Mesothelial cell of epicardium (in vitro differentiated cells): ENCODE results near the gene MYL6B. TPM values are rescaled to one million over a fixed set of nuclear protein-coding genes. Genes with fewer than 3 reads are reported as not detected.

Experiments used
- DNase-seq, 2 experiments: peaks; one replicate each; pipeline ENCODE4 v3.0.0; 2021; ENCODE audit warnings: low spot score in 2 of 2; ENCODE audit not compliant: unreplicated experiment in 2 of 2
- H3K27ac Mint-ChIP-seq: 2 replicates; pipeline ENCODE4 v1.8.0; 2021; ENCODE audit warnings: mixed read lengths
- H3K27me3 Mint-ChIP-seq: 2 replicates; pipeline ENCODE4 v1.8.0; 2021; ENCODE audit warnings: low read depth, mixed read lengths
- H3K36me3 Mint-ChIP-seq: 2 replicates; pipeline ENCODE4 v1.8.0; 2021; ENCODE audit warnings: mixed read lengths
- H3K4me1 Mint-ChIP-seq: 2 replicates; pipeline ENCODE4 v1.8.0; 2021; ENCODE audit warnings: mixed read lengths
- H3K4me3 Mint-ChIP-seq: 2 replicates; pipeline ENCODE4 v1.8.0; 2021; ENCODE audit warnings: mild to moderate bottlenecking, moderate library complexity, mixed read lengths
- H3K9me3 Mint-ChIP-seq: 2 replicates; pipeline ENCODE4 v1.8.0; 2021; ENCODE audit warnings: mixed read lengths
- total RNA-seq: library from RNA; stranded (reverse); gene quantifications from 3 replicates; pipeline ENCODE4 v1.2.1, GENCODE V29; 2021
- TF ChIP-seq, protein P1 (sequence below): fragments of 200-600 bp; sonication (generic); IDR thresholded peaks from one replicate; pipeline ENCODE4 v1.5.0; 2021; ENCODE audit warnings: antibody characterized with exemption; ENCODE audit not compliant: unreplicated experiment

MYL6B gene
- total RNA-seq, 1 donor from 2014 or later: 150 TPM

DNA sequence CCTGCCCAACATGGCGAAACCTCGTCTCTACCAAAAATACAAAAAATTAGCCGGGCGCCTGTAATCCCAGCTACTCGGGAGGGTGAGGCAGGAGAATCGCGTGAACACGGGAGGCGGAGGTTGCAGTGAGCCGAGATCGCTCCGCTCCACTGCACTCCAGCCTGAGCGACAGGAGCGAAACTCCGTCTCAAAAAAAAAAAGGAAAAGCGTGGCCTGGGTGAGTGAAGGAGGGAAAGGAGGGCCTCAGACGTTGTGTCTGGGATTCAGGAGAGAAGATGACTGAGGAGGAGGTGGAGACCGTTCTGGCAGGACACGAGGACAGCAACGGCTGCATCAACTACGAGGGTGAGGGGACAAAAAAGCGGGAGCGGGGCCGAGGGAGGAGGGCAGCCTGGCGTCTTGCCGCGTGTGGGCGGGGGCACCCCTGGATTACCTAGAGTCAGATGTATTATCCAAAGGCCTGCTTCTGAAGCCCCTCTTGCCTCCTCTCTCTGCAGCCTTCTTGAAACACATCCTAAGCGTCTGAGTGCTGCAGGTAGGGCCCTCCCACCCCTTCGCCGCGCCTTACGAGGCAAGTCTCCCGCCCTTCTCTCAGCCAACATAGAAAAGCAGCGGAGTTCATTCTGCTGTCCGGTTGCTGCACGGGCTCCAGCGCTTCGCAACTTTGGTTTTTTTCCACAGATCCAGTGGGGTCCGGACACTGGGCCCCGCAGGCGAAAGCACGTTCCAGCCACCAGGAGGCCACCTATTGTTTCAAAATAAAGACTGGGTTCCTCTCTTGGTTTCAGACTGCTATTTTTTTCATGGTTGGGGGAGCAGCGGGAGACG lies 5.0 kb downstream of the MYL6B start:
- H3K9me3 Mint-ChIP-seq: no peaks in the 10 kb centered on the region
- peak; percentile 61 to 85 for DNase-seq
- H3K4me1 Mint-ChIP-seq: peaks cover 46% of the 10 kb centered on the region
- TF ChIP-seq, protein P1, sequence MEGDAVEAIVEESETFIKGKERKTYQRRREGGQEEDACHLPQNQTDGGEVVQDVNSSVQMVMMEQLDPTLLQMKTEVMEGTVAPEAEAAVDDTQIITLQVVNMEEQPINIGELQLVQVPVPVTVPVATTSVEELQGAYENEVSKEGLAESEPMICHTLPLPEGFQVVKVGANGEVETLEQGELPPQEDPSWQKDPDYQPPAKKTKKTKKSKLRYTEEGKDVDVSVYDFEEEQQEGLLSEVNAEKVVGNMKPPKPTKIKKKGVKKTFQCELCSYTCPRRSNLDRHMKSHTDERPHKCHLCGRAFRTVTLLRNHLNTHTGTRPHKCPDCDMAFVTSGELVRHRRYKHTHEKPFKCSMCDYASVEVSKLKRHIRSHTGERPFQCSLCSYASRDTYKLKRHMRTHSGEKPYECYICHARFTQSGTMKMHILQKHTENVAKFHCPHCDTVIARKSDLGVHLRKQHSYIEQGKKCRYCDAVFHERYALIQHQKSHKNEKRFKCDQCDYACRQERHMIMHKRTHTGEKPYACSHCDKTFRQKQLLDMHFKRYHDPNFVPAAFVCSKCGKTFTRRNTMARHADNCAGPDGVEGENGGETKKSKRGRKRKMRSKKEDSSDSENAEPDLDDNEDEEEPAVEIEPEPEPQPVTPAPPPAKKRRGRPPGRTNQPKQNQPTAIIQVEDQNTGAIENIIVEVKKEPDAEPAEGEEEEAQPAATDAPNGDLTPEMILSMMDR: peak; percentile 79
- H3K4me3 Mint-ChIP-seq: peak overlapping the region; percentile 91
- H3K27ac Mint-ChIP-seq: peak overlapping the region; percentile 96
- H3K36me3 Mint-ChIP-seq: peaks cover 27% of the 10 kb centered on the region
- H3K27me3 Mint-ChIP-seq: no peaks in the 10 kb centered on the region

GRCh38 chr12:56158029-56158925 lies 5.9 kb downstream of the MYL6B start, which contains the start of gene MYL6:
MYL6 (plus strand) TSS chr12:56158359; CDS start chr12:56158402, 43 bp downstream.
- Mint-ChIP-seq H3K9me3 (no peaks in the 10 kb centered on the region), H3K4me3 (peak within 1 kb of the TSS; percentile 91), H3K36me3 (peaks cover 30% of the 10 kb centered on the region), H3K27me3 (no peaks in the 10 kb centered on the region), H3K27ac (peak within 1 kb of the TSS; percentile 96), H3K4me1 (peaks cover 40% of the 10 kb centered on the region)
- DNase-seq: peak; percentile 86 to 88
- TF ChIP-seq, protein P1: no peak

GRCh38 chr12:56158926-56159461 lies 6.6 kb downstream of the MYL6B start:
- Mint-ChIP-seq H3K36me3 (peaks cover 30% of the 10 kb centered on the region), H3K27ac (peak overlapping the region; percentile 96), H3K27me3 (no peaks in the 10 kb centered on the region), H3K9me3 (no peaks in the 10 kb centered on the region), H3K4me1 (peaks cover 35% of the 10 kb centered on the region), H3K4me3 (peak overlapping the region; percentile 91)
- peak in 1 of 2 experiments; percentile 51 for DNase-seq
- TF ChIP-seq, protein P1: no peak

DNA sequence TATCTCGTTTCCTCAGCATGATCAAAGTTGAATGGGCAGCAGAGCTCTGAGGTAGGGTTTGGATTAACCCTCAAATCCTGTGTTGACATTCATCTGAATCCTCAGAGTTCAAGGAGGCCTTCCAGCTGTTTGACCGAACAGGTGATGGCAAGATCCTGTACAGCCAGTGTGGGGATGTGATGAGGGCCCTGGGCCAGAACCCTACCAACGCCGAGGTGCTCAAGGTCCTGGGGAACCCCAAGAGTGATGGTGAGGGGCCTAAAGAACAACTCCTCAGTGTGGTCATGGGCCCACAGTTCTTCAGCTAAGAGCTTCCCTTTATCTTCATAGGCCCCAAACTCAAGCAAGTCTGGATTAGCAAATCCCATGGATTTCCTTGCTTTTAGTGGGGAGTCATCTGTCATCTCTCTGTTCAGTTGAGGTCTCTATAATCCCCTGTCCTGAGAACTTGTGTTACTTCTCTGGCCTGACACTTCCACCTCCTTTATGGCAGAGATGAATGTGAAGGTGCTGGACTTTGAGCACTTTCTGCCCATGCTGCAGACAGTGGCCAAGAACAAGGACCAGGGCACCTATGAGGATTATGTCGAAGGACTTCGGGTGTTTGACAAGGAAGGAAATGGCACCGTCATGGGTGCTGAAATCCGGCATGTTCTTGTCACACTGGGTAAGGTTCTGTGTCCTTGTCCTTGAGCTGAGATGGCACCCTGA lies 7.2 kb downstream of the MYL6B start:
- H3K4me1 Mint-ChIP-seq: peaks cover 35% of the 10 kb centered on the region
- no peak for DNase-seq
- H3K27ac Mint-ChIP-seq: peak overlapping the region; percentile 96
- peaks cover 36% of the 10 kb centered on the region for H3K36me3 Mint-ChIP-seq
- TF ChIP-seq, protein P1: no peak
- no peaks in the 10 kb centered on the region for H3K27me3 Mint-ChIP-seq
- H3K9me3 Mint-ChIP-seq: no peaks in the 10 kb centered on the region
- peak overlapping the region; percentile 91 for H3K4me3 Mint-ChIP-seq

DNA sequence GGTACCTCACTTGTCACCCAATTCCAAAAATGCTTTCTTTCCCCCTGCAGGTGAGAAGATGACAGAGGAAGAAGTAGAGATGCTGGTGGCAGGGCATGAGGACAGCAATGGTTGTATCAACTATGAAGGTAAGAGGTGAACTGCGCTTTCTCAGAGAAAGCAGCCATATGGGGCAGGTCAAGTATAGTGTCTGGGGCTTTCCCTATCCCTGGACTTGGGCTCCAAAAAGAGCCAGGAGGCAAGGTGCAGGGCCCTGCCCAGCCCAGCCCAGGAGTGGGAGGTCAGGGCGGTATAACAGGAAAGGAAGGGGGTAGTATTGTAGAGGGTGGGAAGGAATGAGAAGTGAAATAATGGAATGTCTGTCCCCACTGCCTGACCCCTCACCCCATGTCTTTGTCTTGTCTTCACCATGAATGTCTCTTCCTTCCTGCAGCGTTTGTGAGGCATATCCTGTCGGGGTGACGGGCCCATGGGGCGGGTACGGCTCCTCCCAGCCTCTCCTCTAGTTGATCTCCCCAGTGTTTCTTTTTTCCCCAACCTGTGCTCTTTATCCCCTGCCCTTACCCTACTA lies 7.9 kb downstream of the MYL6B start:
- Mint-ChIP-seq H3K36me3 (peaks cover 31% of the 10 kb centered on the region), H3K4me3 (peak overlapping the region; percentile 91), H3K27me3 (no peaks in the 10 kb centered on the region), H3K9me3 (no peaks in the 10 kb centered on the region), H3K4me1 (peaks cover 35% of the 10 kb centered on the region), H3K27ac (peak overlapping the region; percentile 96)
- DNase-seq: no peak
- TF ChIP-seq, protein P1: no peak
